AML-193 (cell line): ENCODE results near the gene QSOX2.

Experiments used
- DNase-seq, 2 experiments: peaks; one replicate each; lab custom pipeline; 2025; lab: John Stamatoyannopoulos, UW

The QSOX2 gene

GRCh38 chr9:136203408-136204144, 42.0 kb downstream of the QSOX2 start:
- no peak for DNase-seq

DNA sequence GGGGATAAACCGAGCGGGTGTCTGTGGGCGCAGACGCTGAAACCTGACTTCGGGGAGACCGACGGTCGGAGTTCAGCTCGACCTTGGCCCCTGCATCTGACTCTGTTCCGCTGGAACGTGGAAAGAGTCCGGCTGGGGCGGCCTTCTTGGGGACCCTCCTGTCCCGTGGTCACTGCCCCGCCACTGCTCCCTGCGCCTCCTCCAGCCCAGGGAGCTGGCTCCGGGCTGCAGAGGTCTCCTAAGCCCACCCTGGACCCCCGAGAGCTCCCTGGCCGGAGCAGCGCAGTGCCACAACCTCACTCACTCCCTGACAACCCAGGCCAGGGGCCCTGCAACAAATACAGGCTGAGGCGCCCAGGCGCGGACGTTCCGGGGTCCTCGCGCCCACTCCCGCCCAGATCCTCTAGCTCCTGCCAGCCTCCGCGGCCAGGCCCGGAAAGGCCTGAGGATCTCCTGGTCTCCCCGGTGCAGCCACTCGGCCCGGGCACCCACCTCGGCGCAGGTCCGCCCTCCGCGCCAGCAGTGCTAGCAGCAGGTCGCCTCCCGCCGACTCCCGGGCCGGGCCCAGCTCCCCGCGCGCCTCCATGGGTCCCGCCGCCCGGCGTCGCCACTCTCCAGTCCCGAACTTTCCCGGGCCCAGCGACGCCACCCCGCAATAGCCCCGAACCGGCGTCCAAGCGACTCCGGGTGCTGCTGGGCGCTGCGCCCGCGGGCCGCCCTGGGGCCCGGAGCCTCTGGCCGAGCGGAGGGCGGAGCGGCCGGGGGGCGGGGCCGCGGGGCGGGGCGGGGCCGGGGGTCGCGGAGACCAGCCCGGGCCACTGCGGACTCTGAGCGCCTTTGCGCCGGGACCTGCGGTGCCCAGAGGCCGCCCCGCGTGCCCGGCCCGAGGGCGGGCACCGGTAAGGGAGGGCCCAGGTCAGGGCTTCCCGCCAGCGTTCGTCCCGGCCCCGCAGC, 42.9 kb downstream of the QSOX2 start:
- DNase-seq = no peak

DNA sequence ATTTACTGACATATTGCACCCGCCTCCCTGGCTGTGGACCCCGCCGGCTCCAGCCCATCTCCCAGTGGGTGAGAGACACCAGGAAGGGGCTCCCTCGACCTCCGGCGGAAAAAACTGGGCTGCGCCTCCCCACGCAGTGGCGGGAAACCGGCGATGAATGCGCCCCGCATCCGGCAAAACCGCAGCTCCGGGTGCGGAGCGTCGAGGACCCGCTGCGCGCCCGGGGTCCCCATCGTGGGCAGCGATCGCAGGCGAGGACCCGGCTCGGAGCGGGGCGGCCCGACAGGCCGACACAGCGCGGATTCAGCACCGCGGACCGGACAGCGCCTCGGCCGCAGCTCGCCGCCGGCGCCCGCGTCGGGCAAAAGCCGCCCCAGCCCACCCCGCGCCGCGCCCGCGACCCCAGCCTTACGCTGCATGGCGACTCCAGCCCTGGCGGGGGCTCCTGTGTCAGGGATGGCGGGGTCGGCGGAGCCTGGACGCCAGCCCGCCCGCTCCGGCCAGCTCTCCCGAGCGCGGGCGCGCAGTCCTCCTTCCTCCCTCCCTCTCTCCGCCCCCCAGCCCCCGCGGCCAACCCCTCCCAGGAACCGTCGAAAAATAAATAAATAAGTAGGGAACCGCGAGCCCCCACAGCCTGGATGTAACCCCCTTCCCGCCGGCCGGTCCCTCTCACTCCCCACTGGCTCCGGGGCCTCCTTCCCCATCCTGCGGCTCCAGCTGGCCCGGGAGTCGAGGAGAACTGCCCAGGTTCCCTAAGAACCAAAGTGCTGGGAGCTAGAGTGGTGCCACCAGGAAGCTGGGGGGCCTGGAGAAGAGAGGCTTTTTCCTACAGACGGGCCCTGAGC, 43.8 kb downstream of the QSOX2 start:
- DNase-seq = no peak

- no peak for DNase-seq
Observed at GRCh38 chr9:136201174-136201573, 44.4 kb downstream of the QSOX2 start.

- no peak for DNase-seq
Observed at GRCh38 chr9:136200424-136200823, 45.2 kb downstream of the QSOX2 start.

DNA sequence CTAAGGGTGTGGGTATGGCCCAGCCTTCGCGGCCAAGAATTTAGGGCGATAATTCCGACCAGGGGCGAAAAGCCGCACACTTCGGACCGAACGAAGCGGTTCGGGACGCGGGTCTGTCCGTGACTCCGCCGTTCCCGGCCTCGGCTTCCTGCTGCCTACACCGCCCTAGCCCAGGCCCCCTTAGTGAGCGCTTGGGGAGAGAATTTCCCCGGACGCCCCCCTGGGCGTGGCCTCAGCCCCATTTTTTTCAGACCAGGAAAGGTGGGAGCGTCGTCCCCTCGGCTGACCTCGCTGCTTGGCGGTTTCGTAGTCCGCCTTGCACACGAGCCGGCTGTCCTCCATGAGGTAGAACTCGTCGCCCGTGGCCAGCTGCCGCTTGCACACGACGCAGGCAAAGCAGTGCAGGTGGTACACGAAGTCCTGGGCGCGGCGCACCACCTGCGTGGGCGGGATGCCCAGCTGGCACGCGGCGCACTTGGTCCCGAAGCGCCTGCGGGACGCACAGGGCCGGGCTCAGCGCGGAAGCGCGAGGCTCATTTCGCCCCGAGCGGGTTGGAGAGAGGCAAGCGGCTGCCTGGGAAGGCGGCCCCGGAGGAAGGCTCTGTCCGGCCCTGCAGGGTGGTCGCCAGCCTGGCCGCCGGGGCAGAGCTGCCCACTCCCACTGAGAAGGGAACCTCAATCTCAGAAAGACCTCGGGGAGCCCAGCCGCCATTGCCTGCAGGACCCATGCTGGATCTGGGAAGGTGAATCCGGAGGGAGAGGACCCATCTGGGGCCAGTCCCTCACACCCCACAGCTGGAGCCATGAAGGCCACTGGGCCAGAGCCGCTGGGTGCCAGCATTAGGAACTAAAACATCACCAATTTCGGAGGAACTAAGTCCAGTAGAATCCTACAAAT, 46.0 kb downstream of the QSOX2 start:
- no peak for DNase-seq

DNA sequence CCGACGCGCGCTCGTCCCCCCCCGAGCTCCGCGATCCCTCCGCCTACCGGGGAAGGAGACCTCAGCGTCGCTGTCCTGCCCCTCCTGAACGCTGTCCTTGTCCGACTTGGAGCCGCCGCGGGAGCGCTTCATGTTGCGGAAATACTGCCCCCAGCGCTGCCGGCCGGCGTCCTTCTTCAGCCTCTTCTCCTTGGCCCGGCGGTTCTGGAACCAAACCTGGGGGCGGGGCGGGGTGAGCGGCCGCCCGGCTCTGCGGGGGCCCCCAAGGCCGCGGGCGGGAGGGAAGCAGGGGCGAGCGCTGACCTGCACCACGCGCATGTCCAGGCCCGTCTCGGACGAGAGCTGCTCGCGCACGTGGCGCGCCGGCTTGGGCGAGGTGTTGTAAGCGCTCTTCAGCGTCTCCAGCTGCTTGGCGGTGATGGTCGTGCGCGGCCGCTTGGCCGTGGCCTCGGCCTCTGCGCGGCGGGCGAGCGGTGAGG, 47.0 kb downstream of the QSOX2 start:
- no peak for DNase-seq

DNA sequence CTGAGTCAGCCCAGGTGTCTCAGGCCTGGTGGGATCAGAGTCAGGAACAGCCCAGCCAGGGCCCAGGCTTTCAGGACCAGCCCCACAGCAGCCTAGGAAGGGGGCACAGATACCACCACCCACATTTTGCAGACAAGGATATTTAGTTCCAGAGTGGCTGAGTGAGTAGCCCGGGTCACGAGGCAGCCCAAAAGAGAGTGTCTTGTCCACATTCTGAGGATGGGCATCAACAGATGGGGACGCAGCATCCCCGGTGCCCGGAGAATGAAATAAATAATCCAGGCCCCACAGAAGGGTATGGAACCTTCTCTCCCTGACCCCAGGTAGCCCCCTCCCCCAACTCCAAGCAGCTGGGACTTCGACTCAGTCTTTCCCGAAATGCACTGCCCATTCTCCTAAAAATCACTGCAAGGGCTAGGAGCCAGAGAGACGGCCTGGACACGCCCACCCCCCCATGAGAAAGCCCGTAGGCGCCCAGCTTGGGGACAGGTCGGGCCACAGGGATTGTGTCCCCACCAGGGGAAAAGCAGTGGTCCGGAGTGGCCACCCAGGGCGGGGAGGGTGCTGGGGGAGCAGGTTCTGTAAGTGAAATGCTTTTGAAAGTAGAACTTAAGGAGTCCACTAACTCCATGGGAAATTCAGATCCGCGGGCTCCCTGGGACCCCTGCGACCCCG, 47.5 kb downstream of the QSOX2 start:
- no peak for DNase-seq

GRCh38 chr9:136197084-136197875, 48.3 kb downstream of the QSOX2 start:
- DNase-seq = no peak

- no peak for DNase-seq
Observed at GRCh38 chr9:136196404-136197083, 49.1 kb downstream of the QSOX2 start.

GRCh38 chr9:136194540-136194939, 51.1 kb downstream of the QSOX2 start:
- DNase-seq = no peak

DNA sequence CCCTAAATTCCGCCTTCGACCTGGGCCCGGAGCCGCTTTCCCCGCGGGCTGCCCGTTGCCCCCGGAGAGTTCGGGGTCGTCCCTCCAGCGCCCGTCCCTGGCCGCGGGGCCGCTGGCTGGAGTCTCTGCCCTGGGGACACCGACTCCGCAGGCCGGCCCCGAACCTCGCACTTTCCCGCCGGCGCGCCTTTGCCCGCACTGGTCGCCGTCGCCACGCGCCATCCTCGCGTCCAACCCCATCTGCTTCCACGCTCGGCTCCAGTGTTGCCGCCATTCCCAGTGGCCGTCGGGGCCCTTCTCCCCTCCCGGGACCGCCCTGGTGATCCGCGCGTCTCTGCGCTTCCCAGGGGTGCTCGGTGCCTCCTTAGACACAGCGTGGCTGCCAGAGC, 51.7 kb downstream of the QSOX2 start:
- no peak for DNase-seq

- DNase-seq = no peak
Observed at GRCh38 chr9:136193127-136193890, 52.3 kb downstream of the QSOX2 start.

DNA sequence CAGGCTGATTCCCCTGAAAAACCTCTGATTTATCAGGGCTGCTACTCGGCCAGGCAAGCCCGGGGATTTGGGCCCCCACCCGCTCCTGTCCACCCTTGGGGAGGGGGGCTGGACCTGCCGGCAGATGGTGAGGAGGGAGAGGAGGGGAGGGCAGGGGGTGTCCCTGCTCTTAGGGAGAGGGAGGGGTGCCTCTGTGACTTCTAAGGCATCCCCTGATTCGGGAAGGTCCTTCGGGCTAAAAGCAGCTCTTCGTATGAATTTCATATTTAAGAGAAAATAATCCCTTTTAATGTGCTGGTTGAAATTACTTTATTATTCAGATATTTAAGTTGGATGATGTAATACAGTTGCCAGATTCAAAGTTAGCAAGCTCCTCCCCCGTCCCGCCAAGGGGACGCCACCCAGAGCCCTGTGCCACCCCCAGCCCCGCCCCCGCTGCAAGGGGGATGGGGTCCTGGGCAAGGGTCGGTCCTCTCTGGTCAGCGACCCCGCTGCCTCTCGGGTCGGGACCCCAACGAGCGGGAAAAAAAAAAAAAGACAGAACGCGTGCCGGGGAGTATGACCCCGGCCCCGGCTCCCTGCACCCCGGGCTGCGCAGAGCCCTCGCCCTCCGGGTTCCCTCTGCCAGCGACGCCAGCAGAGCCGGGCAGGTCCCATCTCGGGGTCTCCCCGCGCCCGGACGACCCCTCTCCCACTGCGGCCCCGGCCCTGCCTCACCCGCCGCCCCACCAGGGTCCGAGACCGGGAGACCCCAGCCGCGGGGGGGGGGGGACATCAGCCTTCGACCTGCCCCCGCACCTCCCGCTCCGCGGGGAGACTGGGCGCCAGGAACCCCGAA, 53.1 kb downstream of the QSOX2 start:
- no peak for DNase-seq

DNA sequence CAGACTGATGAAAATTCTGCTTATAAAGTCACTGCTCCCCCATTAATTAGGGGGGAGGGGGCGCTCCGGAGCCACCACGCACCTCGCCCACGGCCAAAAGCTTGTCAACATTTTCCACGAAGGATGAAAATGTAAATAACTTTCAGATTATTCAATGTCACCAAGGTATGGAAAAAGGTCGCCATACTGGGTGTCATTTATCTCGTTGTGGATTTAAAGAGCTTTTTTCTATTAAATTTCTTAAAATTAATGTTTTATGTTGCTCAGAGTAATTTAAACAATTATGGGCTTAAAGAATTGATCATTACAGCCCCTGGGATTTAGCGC, 53.7 kb downstream of the QSOX2 start:
- no peak for DNase-seq

GRCh38 chr9:136191099-136191959, 54.3 kb downstream of the QSOX2 start:
- DNase-seq = no peak

DNA sequence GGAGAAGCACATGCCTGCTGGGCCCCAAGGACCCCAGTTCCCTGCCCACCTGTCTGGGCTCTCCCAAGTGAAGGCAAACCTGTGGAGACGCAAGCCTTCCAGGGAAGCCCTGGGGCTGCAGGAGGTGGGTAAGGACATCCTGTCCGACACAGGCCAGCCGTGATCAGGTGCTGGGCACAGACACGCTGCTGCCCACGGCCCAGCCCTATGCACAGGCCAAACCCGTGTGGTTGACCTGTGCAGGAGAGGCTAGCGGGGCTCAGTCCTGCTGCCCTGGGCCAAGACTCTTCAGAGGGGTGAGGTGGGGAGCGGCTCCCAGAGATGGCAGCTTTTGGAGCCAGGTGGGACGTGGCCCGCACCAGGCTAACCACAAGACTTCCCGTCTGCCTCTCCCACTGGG, 55.0 kb downstream of the QSOX2 start:
- no peak for DNase-seq
